Colon (tissue), 2 donors: ENCODE data around the gene CARMIL1.

Source experiments
- FAIRE-seq: peaks from 2 replicates; lab custom pipeline; 2012; peaks lifted over from hg19 to GRCh38; lab: Jason Lieb, UNC
- donor health status: control.
- donor health status: control.

CARMIL1 gene

GRCh38 chr6:25311331-25311840, 32.2 kb downstream of the CARMIL1 start:
- FAIRE-seq: no peak

GRCh38 chr6:25312034-25312620, 33.0 kb downstream of the CARMIL1 start:
- no peak for FAIRE-seq

GRCh38 chr6:25312703-25313102, 33.5 kb downstream of the CARMIL1 start:
- FAIRE-seq: no peak

GRCh38 chr6:25314509-25315175, 35.5 kb downstream of the CARMIL1 start:
- no peak for FAIRE-seq

- no peak for FAIRE-seq
These were observed 36.3 kb downstream of the CARMIL1 start for GRCh38 chr6:25315194-25316177.

GRCh38 chr6:25316626-25317025, 37.5 kb downstream of the CARMIL1 start:
- FAIRE-seq: no peak

GRCh38 chr6:25318589-25318988, 39.4 kb downstream of the CARMIL1 start:
- no peak for FAIRE-seq

GRCh38 chr6:25320459-25320858, 41.3 kb downstream of the CARMIL1 start:
- no peak for FAIRE-seq

- no peak for FAIRE-seq
These were observed 43.5 kb downstream of the CARMIL1 start for GRCh38 chr6:25322692-25323091.

- no peak for FAIRE-seq
These were observed 45.0 kb downstream of the CARMIL1 start for GRCh38 chr6:25324066-25324762.

GRCh38 chr6:25326126-25326525, 47.0 kb downstream of the CARMIL1 start:
- no peak for FAIRE-seq

GRCh38 chr6:25326960-25327359, 47.8 kb downstream of the CARMIL1 start:
- FAIRE-seq: no peak

GRCh38 chr6:25327432-25327831, 48.3 kb downstream of the CARMIL1 start:
- FAIRE-seq: no peak

GRCh38 chr6:25329161-25329817, 50.1 kb downstream of the CARMIL1 start:
- no peak for FAIRE-seq

- FAIRE-seq: no peak
These were observed 50.8 kb downstream of the CARMIL1 start for GRCh38 chr6:25329982-25330381.

GRCh38 chr6:25330796-25331685, 51.9 kb downstream of the CARMIL1 start:
- FAIRE-seq: no peak

GRCh38 chr6:25332165-25332564, 53.0 kb downstream of the CARMIL1 start:
- FAIRE-seq: no peak

- FAIRE-seq: no peak
These were observed 53.5 kb downstream of the CARMIL1 start for GRCh38 chr6:25332655-25333071.

- FAIRE-seq: no peak
These were observed 54.3 kb downstream of the CARMIL1 start for GRCh38 chr6:25333471-25333870.

GRCh38 chr6:25334793-25335192, 55.6 kb downstream of the CARMIL1 start:
- no peak for FAIRE-seq
